HG03354 (cell line): ENCODE results near the gene PPIE.

Experiments
- ATAC-seq: cut with Tn5 transposase; IDR thresholded peaks from one replicate; pipeline ENCODE4 v1.9.1; 2021; ENCODE audit warnings: mild to moderate bottlenecking; ENCODE audit not compliant: unreplicated experiment, poor library complexity, severe bottlenecking

The PPIE gene

DNA sequence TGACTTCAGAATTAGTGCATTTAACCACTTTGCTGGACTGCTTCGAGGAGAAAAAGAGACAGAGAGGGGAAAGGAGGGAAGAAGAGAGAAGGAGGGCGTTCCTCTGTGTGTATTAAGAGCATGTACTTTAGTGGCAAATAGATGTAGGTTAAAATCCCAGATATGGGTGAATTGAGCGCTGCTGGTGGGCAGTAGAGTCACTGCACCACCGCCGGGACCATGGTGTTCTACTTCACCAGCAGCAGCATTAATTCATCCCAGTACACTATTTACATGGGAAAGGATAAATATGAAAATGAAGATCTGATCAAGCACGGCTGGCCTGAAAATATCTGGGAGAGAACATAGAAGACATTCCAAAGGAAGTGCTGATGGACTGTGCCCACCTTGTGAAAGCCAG, 20.9 kb upstream of the PPIE start:
- no peak for ATAC-seq

DNA sequence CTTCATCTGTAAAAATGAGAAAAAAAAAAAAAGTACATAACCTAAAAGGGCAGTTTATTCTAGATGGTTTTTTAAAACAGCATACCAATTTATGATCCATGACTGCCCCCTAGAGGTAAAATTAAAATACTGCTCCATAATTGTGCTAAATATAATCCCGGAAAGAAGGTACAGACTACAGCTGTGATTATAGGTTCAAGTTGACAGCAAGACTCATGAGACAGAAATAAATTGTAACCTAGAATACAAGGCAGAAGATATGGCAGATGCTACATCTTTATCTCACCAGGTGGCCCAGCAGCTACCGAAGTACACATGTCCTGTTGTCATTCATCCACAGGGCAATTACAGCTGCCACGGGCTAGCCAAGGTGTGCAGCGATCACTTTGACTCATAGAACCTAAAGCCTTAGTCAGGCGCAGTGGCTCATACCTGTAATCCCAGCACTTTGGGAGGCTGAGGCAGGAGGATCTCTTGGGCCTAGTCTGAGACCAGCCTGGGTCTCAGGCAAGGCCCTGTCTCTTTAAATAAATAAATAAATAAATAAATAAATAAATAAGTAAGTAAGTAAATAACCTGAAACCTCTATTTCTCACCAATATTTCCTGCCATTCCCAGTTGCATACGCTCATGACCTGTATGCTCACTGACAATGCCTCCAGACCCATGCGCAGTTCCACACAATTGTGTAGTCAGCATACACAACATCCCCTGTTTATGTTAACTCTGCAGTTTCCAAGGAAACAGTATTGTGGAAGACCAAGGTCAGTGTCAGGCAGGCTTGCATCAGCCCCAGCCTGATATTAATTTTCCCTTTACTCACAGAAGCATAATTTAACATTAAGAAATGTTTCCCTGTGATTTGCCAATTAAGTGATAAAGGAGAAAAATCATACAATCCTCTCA, 18.3 kb upstream of the PPIE start:
- peak; percentile 43 for ATAC-seq

DNA sequence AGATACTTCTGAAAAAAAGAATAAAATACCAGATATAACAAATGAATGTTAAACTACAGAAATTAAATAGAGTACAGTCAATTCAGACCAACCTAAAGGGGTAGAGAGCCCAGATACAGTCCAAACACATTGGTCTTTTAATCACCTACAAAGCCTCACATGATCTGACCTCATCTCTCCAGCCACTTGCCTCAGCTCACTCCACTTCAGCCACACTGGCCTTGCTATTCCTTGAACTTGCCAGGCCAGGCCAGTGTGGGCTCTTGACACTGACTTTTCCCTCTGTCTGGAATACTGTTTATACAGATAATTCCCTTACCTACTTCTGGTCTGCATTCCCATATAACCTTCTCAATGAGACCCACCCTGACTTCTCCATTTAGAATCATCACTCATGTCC, 17.0 kb upstream of the PPIE start:
- no peak for ATAC-seq

DNA sequence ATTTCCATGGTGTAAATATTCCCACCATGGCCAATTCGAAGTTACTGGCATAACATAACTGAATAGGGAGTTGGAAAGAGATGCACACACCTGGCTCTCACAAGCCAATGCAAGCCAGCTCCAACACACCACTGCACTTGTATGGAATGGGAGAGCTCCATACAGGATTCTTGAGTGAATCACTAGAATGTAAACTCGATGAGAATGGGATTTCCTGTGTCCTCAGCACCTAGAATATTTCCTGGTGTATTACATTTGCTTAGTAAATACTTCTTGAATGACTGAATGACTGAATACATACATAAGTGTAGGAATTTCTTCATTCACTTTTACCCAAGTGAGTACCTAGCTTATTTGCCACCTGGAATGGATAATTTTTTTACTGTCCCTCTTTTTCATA, 16.2 kb upstream of the PPIE start:
- no peak for ATAC-seq

DNA sequence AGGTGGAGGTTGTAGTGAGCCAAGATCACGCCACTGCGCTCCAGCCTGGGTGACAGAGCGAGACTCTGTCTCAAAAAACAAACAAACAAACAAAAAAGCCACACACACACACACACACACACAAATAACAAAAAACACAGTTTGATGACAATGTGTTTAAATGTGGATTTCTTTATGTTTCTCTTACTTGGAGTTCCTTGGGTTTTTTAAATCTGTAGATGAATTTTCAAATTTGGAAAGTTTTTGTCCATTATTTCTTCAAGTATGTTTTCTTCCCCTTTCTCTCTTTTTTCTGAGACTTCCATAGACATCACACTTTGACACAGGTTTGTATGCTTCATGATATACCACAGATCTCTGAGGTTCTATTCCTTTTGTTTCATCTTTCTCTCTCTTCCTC, 12.1 kb upstream of the PPIE start:
- ATAC-seq, result no peak

DNA sequence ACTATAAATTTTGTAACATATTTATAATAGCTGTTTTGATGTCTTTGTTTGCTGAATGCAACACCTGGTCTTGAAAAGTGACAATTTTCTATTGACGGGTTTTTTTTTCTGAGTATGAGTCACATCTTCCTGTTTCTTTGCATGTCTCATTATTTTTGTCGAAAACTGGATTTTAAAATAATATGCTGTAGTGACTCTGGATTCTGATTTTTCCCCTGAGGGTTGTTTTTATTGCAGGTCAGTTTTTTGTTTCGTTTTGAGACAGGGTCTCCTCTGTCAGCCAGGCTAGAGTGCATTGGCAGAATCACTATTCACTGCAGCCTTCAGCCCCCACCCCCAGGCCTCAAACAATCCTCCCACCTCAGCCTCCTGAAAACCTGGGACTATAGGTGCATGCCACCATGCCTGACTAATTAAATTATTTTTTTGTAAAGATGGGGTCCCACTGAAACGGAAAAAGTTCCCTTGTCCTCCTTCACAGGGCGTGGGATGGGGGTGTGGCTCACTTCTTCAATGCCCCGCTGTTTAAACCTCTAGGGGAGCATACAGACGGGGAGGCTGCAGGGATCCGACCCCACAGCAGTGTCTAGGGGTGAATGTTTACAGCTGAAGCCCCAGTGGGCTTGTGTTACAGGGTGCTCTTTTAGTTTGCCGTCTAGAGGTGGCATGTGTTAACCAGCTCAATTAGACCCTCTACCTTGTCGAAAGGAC, 11.3 kb upstream of the PPIE start:
- no peak for ATAC-seq

DNA sequence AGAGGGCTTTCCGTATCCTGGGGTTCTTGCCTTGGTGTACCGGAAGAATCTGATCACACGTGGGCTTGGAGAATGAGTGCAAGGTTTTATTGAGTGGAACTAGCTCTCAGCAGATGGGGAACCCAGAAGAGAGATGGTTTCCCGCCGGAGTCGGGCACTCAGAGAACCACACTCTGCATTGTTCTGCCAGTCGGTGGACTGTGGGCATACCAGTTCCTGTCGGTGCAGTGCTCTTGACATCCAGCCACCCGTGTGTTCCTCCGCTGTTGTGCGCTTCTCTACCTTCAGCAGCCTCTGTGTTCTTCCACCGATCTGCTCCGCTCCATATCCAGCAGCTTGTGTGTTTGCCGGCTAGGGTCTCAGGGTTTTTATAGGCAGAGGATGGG, 10.8 kb upstream of the PPIE start:
- ATAC-seq, result no peak

DNA sequence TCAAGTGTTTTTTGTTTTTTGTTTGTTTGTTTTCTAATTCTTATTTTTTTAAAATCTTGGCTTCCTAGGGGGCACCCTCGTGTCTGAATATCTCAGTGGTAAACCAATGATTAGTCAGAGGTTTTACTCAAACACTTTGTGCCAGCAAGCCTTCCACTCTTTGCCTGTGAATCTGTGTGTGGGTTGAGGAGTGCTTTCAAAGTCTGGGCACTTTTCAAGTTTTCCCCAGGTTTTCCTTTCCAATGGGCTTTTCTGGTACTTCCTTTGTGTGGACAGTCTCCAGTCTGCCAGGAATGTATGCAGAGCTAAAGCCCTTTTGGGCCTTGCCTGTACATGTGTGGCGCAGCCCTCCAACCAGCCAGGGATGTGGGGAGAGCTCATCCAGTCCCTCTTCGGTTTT, 9.7 kb upstream of the PPIE start:
- no peak for ATAC-seq

DNA sequence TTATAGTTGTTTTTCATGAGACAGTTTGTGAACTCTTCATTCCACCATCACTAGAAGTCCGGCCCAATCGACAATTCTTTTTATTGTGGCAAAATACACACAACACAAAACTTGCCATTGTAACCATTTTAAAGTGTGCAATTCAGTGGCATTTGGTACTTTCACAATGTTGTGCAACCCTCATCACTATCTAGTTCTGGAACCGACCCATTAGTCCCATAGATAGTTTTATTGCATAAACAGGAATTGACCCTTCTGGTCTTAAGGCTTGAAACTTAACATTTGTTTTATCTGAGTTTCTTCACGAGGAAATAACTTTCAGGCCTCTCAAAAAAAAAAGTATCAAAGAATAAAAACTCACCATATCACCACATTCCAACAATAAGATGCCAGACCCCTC, 8.8 kb upstream of the PPIE start:
- ATAC-seq, result no peak

DNA sequence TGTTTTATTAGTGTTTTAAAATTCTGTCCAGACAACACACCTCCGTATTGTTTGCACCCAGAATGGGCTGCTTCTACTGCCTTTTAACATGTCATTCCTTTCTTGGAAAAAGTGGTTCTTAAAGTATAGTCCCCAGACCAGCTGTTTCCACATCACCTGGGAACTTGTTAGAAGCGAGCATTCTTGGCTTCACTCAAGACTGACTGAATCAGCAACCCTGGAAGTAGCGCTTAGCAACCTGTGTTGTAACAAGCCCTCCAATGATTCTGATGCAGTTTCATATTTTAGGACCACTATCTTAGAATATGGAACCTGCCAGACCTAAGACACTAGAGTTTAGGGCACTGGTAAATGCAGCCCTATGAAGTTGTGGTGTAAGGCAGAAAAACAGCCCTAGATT, 6.0 kb upstream of the PPIE start:
- no peak for ATAC-seq

DNA sequence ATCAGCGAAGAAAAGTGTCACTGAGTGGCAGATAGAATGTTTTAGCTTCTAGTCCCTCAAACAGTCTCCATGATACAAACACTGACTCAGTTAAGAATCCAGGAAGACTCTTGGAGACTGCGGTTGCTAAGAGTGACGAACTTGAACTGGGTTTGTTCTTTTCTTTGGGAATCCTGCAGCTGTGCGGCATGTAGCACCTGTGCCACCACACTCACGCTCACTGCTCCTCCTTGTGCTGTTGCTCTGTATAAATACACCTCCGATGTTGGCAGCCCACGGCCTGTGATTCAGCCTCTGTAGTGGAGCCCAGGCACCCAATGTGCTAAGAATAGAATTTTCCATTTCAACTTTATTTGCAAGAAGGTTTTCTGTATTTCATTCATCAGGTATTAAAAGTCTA, 5.5 kb upstream of the PPIE start:
- ATAC-seq, result no peak

DNA sequence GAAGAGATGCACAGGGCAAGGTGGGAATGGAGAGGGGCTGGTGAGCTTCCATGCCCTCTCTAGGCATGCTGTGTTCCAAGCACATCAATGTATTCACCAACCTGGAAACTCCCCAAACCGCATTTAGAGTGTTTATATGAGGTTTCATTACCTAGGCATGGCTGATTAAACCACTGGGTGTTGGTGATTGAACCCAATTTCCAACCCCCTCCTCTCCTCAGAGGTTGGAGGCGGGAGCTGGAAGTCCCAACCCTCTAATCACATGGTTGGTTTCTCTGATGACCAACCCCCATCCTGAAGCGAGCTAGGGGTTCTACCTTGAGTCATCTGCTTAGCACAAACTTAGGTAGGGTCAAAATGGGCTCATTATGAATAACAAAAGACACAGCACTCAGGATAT, 3.0 kb upstream of the PPIE start:
- no peak for ATAC-seq

DNA sequence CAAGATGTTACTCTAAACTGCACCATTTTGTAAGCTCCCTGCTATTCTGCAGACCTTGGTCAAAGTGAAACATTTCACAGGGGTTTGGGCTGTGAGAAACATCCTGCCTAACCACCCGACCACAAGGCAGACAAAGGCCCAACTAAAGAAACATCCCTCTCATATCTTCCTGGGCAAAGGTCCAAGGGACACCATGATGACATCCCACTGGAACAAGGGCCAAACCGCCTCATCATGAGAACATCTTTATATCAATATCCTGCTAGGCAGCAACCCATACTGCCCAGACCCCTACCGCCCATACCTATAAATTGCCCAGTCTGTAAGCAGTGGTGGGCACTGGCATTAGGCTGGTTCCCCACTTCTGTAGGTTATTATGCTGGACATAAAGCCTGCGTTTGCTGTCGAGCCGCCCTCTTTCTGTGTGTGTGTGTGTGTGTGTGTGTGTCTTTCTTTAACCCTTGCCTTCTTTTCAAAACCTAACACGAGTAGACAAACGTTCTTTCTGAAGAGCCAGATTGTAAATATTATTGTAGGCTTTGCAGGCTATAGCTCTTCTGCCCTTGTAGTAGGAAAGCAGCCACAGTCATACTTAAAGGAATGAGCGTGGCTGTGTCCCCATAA, 1.0 kb upstream of the PPIE start:
- ATAC-seq, result no peak

DNA sequence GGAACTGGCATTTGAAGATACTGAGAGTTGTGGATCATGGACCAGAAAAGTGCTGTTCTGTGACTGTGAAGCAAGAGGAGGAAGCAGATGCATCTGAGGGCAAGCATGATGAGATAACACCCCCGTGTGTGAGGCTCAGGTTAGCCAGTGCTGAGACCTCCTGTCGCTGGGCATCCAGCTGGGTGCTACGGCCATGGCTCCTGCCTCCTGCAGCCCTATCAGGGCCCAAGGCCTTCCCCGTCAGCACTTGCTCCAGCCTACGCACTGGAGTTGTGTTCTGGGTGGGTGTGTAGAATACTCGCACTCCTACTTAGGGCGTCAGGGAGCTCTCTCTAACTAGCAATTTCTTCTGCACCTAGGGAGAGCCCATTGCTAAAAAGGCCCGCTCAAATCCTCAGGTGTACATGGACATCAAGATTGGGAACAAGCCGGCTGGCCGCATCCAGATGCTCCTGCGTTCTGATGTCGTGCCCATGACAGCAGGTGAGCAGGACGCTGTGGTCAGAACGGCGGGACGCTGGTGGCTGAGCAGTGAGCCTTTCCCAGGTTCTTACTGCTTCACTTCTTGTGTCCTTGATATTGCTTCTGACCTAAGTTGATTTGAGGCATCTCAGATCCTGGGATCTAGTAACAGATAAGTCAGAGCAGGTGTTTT, 6.5 kb downstream of the PPIE start:
- no peak for ATAC-seq

DNA sequence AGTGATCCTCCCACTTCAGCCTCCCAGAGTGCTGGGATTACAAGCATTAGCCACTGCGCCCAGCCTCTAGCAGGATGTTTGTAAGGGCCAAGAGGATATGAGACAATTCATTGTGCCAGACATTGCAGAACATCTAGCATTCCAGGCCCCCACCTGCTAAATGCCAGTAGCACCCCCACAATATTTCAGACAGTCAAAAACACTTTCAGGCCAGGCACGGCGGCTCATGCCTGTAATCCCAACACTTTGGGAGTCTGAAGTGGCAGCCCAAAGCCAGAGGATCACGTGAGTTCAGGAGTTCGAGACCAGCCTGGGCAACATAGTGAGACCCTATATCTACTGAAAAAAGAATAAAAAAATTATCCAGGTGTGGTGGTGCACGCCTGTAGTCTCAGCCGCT, 12.9 kb downstream of the PPIE start:
- ATAC-seq, result no peak

DNA sequence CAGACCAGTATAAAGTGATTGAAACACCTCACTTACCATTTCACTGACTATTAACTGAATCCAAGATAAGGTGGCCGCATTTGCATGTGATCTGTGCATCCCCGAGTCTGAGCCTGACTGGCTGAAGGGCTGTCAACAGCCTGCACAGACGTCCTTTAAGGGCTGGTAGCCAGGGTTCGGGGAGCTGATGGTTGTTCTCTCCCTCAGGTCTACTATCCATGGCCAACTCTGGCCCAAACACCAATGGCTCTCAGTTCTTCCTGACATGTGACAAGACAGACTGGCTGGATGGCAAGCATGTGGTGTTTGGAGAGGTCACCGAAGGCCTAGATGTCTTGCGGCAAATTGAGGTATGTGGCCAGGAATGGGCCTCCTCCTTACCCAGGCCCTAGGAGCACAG, 14.0 kb downstream of the PPIE start:
- no peak for ATAC-seq

DNA sequence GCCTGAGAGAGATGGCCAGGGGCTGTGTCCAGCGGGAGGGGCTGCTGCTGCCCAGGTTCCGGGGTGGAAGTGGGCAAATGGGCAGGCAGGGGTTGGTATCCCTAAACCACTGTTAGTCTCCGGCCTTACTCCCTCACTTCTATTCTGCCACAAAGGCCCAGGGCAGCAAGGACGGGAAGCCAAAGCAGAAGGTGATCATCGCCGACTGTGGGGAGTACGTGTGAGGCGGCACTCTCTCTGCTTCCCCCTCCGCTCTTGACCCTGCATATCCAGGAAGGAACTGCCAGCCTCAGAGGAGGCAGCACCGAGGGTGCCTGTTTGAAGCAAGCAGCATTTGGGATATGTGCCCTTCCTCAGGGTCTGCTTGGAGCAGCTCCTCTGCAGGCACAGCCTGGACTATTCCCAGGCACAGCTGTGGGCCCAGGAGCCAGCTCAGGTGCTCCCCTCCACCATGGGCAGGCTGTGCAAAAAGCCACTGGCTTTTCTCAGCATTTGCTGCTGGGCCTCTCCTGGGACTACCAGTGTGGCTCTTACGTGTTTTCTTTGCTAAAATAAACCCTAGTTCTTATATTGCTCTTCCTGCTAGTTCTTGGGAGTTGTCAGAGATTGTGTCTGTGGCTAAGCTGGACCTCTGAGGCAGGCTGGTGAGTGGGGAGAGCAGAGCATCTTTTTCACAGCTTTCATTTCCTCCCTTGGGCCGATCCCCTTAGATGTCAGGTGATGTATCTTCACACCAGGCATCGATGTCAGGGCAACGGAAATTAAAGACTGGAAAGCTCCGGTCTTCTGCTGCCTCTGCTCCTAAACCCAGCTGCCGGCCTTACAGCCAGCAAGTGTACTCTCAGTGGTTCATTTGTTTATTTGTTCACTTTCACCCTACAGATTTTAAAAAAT, 14.7 kb downstream of the PPIE start:
- ATAC-seq, result no peak

DNA sequence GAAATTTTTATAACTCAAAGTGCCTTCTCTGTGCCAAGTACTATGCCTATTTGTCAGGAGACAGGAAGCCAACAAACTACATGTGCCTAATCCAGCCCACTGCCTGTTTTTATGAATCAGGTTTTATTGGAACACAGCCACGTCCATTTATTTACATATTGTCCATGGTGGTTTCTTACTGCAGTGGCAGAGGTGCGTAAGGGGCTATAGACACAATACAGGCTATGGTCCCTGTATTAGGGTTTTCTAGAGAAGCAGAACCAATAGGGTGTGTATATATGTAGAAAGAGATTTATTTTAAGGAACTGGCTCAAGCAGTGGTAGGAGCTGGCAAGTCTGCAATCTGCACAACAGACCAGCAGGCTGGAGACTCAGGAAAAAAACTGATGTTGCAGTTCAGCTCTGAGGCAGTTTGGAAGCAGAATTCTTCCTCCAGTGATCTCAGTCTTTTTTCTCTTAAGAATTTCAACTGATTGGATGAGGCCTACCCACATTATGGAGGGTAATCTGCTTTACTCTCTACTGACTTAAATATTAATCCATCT, 15.4 kb downstream of the PPIE start:
- ATAC-seq, result no peak

DNA sequence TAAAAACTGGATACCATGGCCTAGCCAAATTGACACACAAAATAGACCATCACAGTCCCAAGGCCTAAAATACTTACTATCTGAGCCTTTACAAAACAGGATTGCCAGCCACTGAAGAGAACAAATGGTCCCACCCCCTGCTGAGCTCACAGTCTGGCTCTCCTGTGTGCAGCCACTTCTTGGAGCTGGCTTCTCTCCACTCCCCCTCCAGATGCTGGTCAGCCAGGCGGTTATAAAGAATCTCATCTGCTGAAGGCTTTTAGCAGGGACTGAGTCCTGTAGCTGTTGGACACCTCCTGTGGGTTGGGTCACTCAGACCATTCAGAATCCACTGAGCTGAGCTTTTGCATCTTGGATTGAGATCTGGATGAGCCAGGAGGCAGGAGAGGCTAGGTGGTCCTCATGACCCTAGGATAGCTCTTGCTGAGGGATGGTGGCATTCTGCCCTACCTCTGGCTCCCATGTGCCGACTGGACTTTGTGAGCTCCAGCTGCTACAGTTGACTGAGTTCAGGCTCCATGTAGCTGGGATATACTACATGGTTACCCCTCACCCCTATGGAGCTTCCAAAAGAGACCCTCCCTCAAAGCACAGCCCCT, 16.3 kb downstream of the PPIE start:
- no peak for ATAC-seq
